Measurements from ENCODE around the gene MYO7A.
A peak's percentile ranks its signal among the peaks of the same experiment; 100 is the strongest.
"Not testable (repeated sequence)": the region's sequence is repeated elsewhere in the genome, so short reads cannot be mapped to it uniquely, and the experiment has no call there.

Gene MYO7A

GRCh38 chr11:77093056-77093891 is 34.8 kb upstream of the MYO7A start:
- DNase-seq (ENCODE audit: low spot score): no peak

GRCh38 chr11:77093987-77094840 is 33.8 kb upstream of the MYO7A start:
- no peak for DNase-seq (ENCODE audit: low spot score)

- no peak for DNase-seq (ENCODE audit: low spot score)
These were observed 33.1 kb upstream of the MYO7A start for GRCh38 chr11:77094841-77095365.

- no peak for DNase-seq (ENCODE audit: low spot score)
These were observed 32.2 kb upstream of the MYO7A start for GRCh38 chr11:77095551-77096490.

GRCh38 chr11:77096591-77097019 is 31.4 kb upstream of the MYO7A start:
- DNase-seq (ENCODE audit: low spot score): no peak

- DNase-seq (ENCODE audit: low spot score): not testable (repeated sequence)
These were observed 30.9 kb upstream of the MYO7A start for GRCh38 chr11:77097180-77097579.

GRCh38 chr11:77100166-77101042 is 27.6 kb upstream of the MYO7A start:
- DNase-seq (ENCODE audit: low spot score): no peak

GRCh38 chr11:77101043-77101537 is 27.0 kb upstream of the MYO7A start:
- no peak for DNase-seq (ENCODE audit: low spot score)

GRCh38 chr11:77102246-77103210 is 25.5 kb upstream of the MYO7A start, which contains the start of gene OMP:
TSS of gene OMP (plus strand) at chr11:77102840. CDS start at chr11:77102840, 0 bp downstream.
- DNase-seq (ENCODE audit: low spot score): no peak

GRCh38 chr11:77103319-77103718 is 24.7 kb upstream of the MYO7A start:
- no peak for DNase-seq (ENCODE audit: low spot score)

- no peak for DNase-seq (ENCODE audit: low spot score)
These were observed 23.3 kb upstream of the MYO7A start for GRCh38 chr11:77104727-77105126.

GRCh38 chr11:77106321-77106720 is 21.7 kb upstream of the MYO7A start:
- no peak for DNase-seq (ENCODE audit: low spot score)

GRCh38 chr11:77106759-77107158 is 21.3 kb upstream of the MYO7A start:
- no peak for DNase-seq (ENCODE audit: low spot score)

GRCh38 chr11:77107950-77108349 is 20.1 kb upstream of the MYO7A start:
- DNase-seq (ENCODE audit: low spot score): peak; percentile 53

GRCh38 chr11:77108436-77108835 is 19.6 kb upstream of the MYO7A start:
- DNase-seq (ENCODE audit: low spot score): no peak

GRCh38 chr11:77109236-77110019 is 18.6 kb upstream of the MYO7A start:
- DNase-seq (ENCODE audit: low spot score): no peak

- DNase-seq (ENCODE audit: low spot score): no peak
These were observed 17.2 kb upstream of the MYO7A start for GRCh38 chr11:77110836-77111235.

- no peak for DNase-seq (ENCODE audit: low spot score)
These were observed 16.8 kb upstream of the MYO7A start for GRCh38 chr11:77111277-77111676.

All from LoVo (cell line).